ENCODE data around the gene DCAF5.

- no peak for TF ChIP-seq CTCF (IDR thresholded peaks at IDR 0.05; ENCODE audit: control extremely low read depth in 1 of 3, insufficient read depth in 1 of 3, low read depth in 1 of 3, low read length in 3 of 3)
- no peak for TF ChIP-seq TAF1 (IDR thresholded peaks at IDR 0.05; ENCODE audit: low read depth, low read length)
- no peak for TF ChIP-seq POLR2AphosphoS5 (IDR thresholded peaks at IDR 0.05; ENCODE audit: low read depth, low read length)
- TF ChIP-seq ZNF274 (IDR thresholded peaks at IDR 0.05; ENCODE audit: borderline replicate concordance, extremely low read depth, low read length) = no peak
- TF ChIP-seq SUZ12 (IDR thresholded peaks at IDR 0.05; ENCODE audit: low read length) = no peak
- TF ChIP-seq POLR2A (IDR thresholded peaks at IDR 0.05; ENCODE audit: control extremely low read depth in 1 of 2, low read depth in 2 of 2, low read length in 2 of 2) = no peak
- TF ChIP-seq SAP30 (IDR thresholded peaks at IDR 0.05; ENCODE audit: insufficient read depth, insufficient replicate concordance, low read length) = no peak
- TF ChIP-seq EZH2 (IDR thresholded peaks at IDR 0.05; ENCODE audit: low read depth, low read length, severe bottlenecking) = no peak
- no peak for TF ChIP-seq MAX (IDR thresholded peaks at IDR 0.05)
Observed at GRCh38 chr14:69008421-69008884, 144.5 kb downstream of the DCAF5 start.
